Endodermal cell (in vitro differentiated cells): ENCODE data around the gene ACTR1B. TPM values are rescaled to one million over a fixed set of nuclear protein-coding genes. Genes with fewer than 3 reads are reported as not detected.
"Not testable (repeated sequence)": the region's sequence is repeated elsewhere in the genome, so short reads cannot be mapped to it uniquely, and the experiment has no call there.

ENCODE experiments used
- DNase-seq: peaks from one replicate; pipeline ENCODE4 v3.0.0-alpha.2; 2017
- H3K27ac ChIP-seq: 2 replicates; pipeline ENCODE4 v1.5.1; 2013; ENCODE audit warnings: mild to moderate bottlenecking, low read depth, low read length, moderate library complexity
- H3K27me3 ChIP-seq: 2 replicates; pipeline ENCODE4 v1.6.1; 2013; ENCODE audit warnings: mild to moderate bottlenecking, low read length, moderate library complexity; ENCODE audit not compliant: insufficient read depth, control insufficient read depth, poor library complexity, severe bottlenecking
- H3K36me3 ChIP-seq: 2 replicates; pipeline ENCODE4 v1.7.0; 2013; ENCODE audit warnings: mild to moderate bottlenecking, low read length, moderate library complexity; ENCODE audit not compliant: control insufficient read depth, insufficient read depth
- H3K4me1 ChIP-seq: one replicate; pipeline ENCODE4 v1.7.0; 2013; ENCODE audit warnings: low read length; ENCODE audit not compliant: control insufficient read depth, insufficient read depth
- H3K4me3 ChIP-seq: 2 replicates; pipeline ENCODE4 v1.5.1; 2013; ENCODE audit warnings: mild to moderate bottlenecking, low read length, moderate library complexity
- H3K9ac ChIP-seq: 2 replicates; pipeline ENCODE4 v1.6.1; 2013; ENCODE audit warnings: mild to moderate bottlenecking, low read length, moderate library complexity; ENCODE audit not compliant: poor library complexity, severe bottlenecking; ENCODE audit errors: extremely low read depth
- H3K9me3 ChIP-seq: 2 replicates; pipeline ENCODE4 v1.6.1; 2013; ENCODE audit warnings: mild to moderate bottlenecking, low read length, moderate library complexity; ENCODE audit not compliant: control insufficient read depth
- H3K27ac Mint-ChIP-seq: 2 replicates; pipeline ENCODE4 v1.8.0; 2020; ENCODE audit warnings: mixed read lengths
- H3K27me3 Mint-ChIP-seq: 2 replicates; pipeline ENCODE4 v1.8.0; 2021; ENCODE audit warnings: mild to moderate bottlenecking, mixed read lengths; ENCODE audit not compliant: insufficient read depth
- H3K36me3 Mint-ChIP-seq: 2 replicates; pipeline ENCODE4 v1.8.0; 2020; ENCODE audit warnings: low read depth, mixed read lengths
- H3K4me1 Mint-ChIP-seq: 2 replicates; pipeline ENCODE4 v1.8.0; 2020; ENCODE audit warnings: mixed read lengths
- H3K4me3 Mint-ChIP-seq: 2 replicates; pipeline ENCODE4 v1.8.0; 2020; ENCODE audit warnings: mild to moderate bottlenecking, moderate library complexity, mixed read lengths
- H3K9me3 Mint-ChIP-seq: 2 replicates; pipeline ENCODE4 v1.8.0; 2020; ENCODE audit warnings: mild to moderate bottlenecking, mixed read lengths
- WGBS, 2 experiments: methylation state at CpG; one replicate each; pipeline versions ENCODE4 v1.1.5 to v1.1.7; 2013; ENCODE audit warnings: missing lambda C conversion rate in 2 of 2, mixed read lengths in 1 of 2; ENCODE audit not compliant: insufficient coverage in 1 of 2, insufficient read length in 1 of 2; 5-methylcytosine and 5-hydroxymethylcytosine counted together
- long read RNA-seq, 4 experiments: library from polyadenylated mRNA in 2 of 4; library from RNA in 1 of 4; library from capped mRNA in 1 of 4; stranded (forward) in 3 of 4; unstranded in 1 of 4; transcript quantifications; one replicate each; pipeline ENCODE4 v2.0.0, GENCODE V29; 2020 to 2021; ENCODE audit warnings: inconsistent platforms in 1 of 4
- polyA plus RNA-seq, 2 experiments: library from polyadenylated mRNA; stranded (reverse); fragments of 50-300 nt; gene quantifications; one replicate each; pipeline ENCODE4 v1.2.3, GENCODE V29; 2013
- total RNA-seq, 2 donors: library from RNA; stranded (reverse); fragmentation: NEBNext Ultra II Directional in 1 of 2; extraction: Animal tissue kit (Norgen Biotek cat#: 25700) in 1 of 2; gene quantifications; 2 replicates in 1 of 2; 3 replicates in 1 of 2; pipeline ENCODE4 v1.2.1, GENCODE V29; 2021
- TF ChIP-seq, protein P1 (sequence below): fragments of 200-600 bp; sonication (generic); conservative IDR thresholded peaks from 2 replicates; pipeline ENCODE4 v1.5.0; 2021; ENCODE audit warnings: antibody characterized with exemption, mild to moderate bottlenecking

ACTR1B gene
- total RNA-seq = 10 to 100 TPM; 71.8 to 75.0 TPM
- polyA plus RNA-seq (2013, experiment 1 of 2) = 71.7 TPM
- polyA plus RNA-seq (2013, experiment 2 of 2) = 68.6 TPM
- long read RNA-seq, experiment 1, transcript ACTR1B-201 (11 exons, 2,243 nt) = major isoform, 13 of 29 reads
- long read RNA-seq, experiment 1, partial matches to known transcripts = 10 of 29 reads
- long read RNA-seq, experiment 1, other reads (novel, unspliced or antisense) = 6 of 29 reads
- long read RNA-seq, experiment 2, transcript ACTR1B-201 (11 exons, 2,243 nt) = major isoform, 31 of 71 reads
- long read RNA-seq, experiment 2, partial matches to known transcripts = 16 of 71 reads
- long read RNA-seq, experiment 2, other reads (novel, unspliced or antisense) = 24 of 71 reads
- long read RNA-seq, experiment 3, transcript ACTR1B-201 (11 exons, 2,243 nt) = major isoform, 144 of 200 reads
- long read RNA-seq, experiment 3, partial matches to known transcripts = 5 of 200 reads
- long read RNA-seq, experiment 3, other reads (novel, unspliced or antisense) = 51 of 200 reads
- long read RNA-seq, experiment 4, partial matches to known transcripts = 27 of 29 reads
- long read RNA-seq, experiment 4, other reads (novel, unspliced or antisense) = 1 of 29 reads

DNA sequence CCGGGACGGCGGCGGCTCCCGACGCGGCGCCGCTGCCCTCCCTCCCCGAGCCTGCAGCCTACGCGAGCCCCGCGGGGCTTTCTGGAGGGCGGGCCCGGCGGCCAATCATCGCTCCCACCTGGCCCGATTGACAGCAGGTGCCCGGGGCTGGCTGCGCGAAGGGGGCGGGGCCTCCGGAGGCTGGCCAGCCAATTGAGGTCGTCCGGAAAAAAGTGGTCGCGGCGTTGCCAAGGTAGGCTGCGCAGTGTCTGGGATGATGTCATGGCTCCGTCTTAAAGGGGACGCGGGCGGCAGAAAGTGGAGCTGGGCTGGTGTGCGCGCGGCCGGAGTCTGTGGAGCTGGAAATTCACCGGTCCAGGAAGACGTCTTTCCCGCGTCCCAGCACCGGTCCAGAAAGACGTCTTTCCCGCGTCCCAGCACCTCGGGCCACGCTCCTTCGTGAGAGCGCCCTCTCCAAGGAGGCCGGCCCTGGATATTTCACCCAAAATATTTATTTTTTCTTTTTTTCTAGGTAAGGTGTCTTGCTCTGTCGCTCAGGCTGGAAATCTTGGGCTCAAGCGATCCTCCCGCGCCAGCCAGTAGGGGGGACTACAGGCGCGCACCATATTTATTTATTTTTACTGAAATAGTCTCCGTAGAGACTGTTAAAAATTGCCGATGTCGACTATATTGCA lies at the start of gene ACTR1B:
Gene ACTR1B (minus strand): TSS at position 83 of the 674 bp plus-strand sequence. CDS start 154 bp downstream, outside the sequence.
- Histone ChIP-seq H3K4me3 (peak within 1 kb of the TSS; percentile 96), H3K27me3 (no peaks in the 10 kb centered on the region), H3K9ac (peak within 1 kb of the TSS; percentile 97), H3K4me1 (peaks cover 7% of the 10 kb centered on the region), H3K9me3 (no peaks in the 10 kb centered on the region), H3K36me3 (peaks cover 4% of the 10 kb centered on the region), H3K27ac (peak within 1 kb of the TSS; percentile 94)
- Mint-ChIP-seq H3K9me3 (no peaks in the 10 kb centered on the region), H3K27ac (peak within 1 kb of the TSS; percentile 98), H3K4me1 (peaks cover 17% of the 10 kb centered on the region), H3K27me3 (no peaks in the 10 kb centered on the region), H3K4me3 (peak within 1 kb of the TSS; percentile 83), H3K36me3 (peaks cover 18% of the 10 kb centered on the region)
- DNase-seq = peak; percentile 99
- WGBS, 2 experiments = 0 to 3% methylated on average over 15 to 60 of the region's 60 CpGs
- TF ChIP-seq, protein P1, sequence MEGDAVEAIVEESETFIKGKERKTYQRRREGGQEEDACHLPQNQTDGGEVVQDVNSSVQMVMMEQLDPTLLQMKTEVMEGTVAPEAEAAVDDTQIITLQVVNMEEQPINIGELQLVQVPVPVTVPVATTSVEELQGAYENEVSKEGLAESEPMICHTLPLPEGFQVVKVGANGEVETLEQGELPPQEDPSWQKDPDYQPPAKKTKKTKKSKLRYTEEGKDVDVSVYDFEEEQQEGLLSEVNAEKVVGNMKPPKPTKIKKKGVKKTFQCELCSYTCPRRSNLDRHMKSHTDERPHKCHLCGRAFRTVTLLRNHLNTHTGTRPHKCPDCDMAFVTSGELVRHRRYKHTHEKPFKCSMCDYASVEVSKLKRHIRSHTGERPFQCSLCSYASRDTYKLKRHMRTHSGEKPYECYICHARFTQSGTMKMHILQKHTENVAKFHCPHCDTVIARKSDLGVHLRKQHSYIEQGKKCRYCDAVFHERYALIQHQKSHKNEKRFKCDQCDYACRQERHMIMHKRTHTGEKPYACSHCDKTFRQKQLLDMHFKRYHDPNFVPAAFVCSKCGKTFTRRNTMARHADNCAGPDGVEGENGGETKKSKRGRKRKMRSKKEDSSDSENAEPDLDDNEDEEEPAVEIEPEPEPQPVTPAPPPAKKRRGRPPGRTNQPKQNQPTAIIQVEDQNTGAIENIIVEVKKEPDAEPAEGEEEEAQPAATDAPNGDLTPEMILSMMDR = peak; percentile 83

DNA sequence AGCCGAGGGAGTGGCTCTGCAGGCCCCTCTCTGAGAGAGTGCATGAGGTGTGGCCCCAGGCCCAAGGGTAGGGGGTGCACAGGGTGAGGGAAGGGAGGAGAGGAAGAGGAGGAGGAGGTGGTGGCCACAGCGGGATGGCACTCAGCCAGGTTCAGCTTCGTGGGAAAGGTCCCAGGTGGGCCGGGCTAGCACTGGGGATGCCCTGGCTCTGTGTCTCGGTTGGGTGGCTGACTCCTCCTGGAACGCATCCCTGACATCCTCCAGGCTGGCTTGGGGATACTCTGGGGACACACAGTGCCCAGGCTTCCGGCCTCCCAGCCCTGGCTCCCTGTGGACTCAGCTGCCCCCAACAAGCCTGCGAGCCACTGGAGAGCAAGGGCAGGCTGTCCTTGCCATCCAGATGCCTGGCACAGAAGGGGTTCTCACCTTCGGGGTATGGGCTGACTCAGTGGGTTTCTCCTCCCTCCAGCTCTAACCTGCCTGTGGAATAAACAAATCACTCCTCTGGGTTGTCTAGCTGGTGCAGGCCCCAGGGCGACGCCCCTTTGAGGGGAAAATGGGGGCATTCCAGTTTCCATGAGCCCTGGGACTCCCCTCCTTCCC lies 49.0 kb upstream of the ACTR1B start:
- Mint-ChIP-seq H3K4me3 (no peak overlapping the region), H3K9me3 (peaks cover 2% of the 10 kb centered on the region), H3K27ac (peak overlapping the region; percentile 98), H3K27me3 (no peaks in the 10 kb centered on the region), H3K36me3 (peaks cover 2% of the 10 kb centered on the region), H3K4me1 (peaks cover 50% of the 10 kb centered on the region)
- H3K27me3 ChIP-seq = no peaks in the 10 kb centered on the region
- H3K4me1 ChIP-seq = peaks cover 28% of the 10 kb centered on the region
- 88 to 98% methylated on average over 5 to 11 of the region's 11 CpGs for WGBS, 2 experiments
- DNase-seq = peak; percentile 50
- H3K9me3 ChIP-seq = no peaks in the 10 kb centered on the region
- H3K27ac ChIP-seq = peak overlapping the region; percentile 9
- no peaks in the 10 kb centered on the region for H3K36me3 ChIP-seq
- H3K9ac ChIP-seq = peak overlapping the region; percentile 63
- TF ChIP-seq, protein P1 = no peak
- H3K4me3 ChIP-seq = no peak overlapping the region

DNA sequence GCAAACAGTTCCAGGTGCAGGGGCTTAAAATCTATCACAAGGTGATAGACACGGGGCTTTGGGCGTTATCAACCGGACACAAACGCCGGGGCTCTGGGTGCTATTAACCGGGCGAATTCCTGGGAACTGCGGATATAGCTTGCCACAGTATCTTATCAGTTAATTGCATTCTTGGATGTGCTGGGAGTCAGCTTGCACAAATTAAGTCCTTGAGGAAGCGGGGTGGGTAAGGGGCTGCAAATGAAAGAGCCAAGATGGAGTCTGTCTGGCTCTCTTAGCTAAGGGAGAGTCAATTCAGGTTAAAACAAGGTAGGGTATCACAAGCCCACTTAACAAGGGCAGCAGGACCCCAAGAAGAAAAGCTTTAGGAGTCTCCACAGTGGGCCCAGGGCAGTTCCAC lies 48.3 kb upstream of the ACTR1B start:
- not testable (repeated sequence) for H3K36me3 ChIP-seq, H3K27me3 ChIP-seq, H3K4me3 Mint-ChIP-seq, H3K4me3 ChIP-seq, H3K9me3 Mint-ChIP-seq, H3K9me3 ChIP-seq, H3K27me3 Mint-ChIP-seq, H3K36me3 Mint-ChIP-seq
- Histone ChIP-seq H3K27ac (peak overlapping the region; percentile 9), H3K9ac (peak overlapping the region; percentile 78), H3K4me1 (peaks cover 28% of the 10 kb centered on the region)
- WGBS, 2 experiments = 53 to 79% methylated on average over 9 of the region's 9 CpGs
- DNase-seq = peak; percentile 58
- H3K4me1 Mint-ChIP-seq = peaks cover 47% of the 10 kb centered on the region
- H3K27ac Mint-ChIP-seq = peak overlapping the region; percentile 98
